GM12878 (cell line): Measurements from ENCODE around the gene BBS9. TPM values are rescaled to one million over a fixed set of nuclear protein-coding genes. Genes with fewer than 3 reads are reported as not detected.

ENCODE experiments used
- ATAC-seq: fragments of 200-7000 bp; cut with Tn5 transposase; 3 replicates; pipeline ENCODE4 v1.9.1; 2020; ENCODE audit warnings: mild to moderate bottlenecking, moderate library complexity
- BruUV-seq: library from RNA; stranded (reverse); fragments of 400-500 nt; replicated peaks from 2 replicates; lab custom pipeline; 2021; lab: Mats Ljungman, UMichigan
- CTCF ChIA-PET: fragments of 300-600 bp; sonication (Branson Sonifier 250); formaldehyde crosslinking; extraction: SDS; loops from one replicate; lab custom pipeline; 2021; ENCODE audit warnings: inconsistent platforms; lab: Yijun Ruan, JAX
- POLR2A ChIA-PET: fragments of 350-600 bp; formaldehyde crosslinking; extraction: SDS; loops from one replicate; lab custom pipeline; 2021; ENCODE audit warnings: inconsistent platforms; lab: Charles Lee
- RAD21 ChIA-PET: fragments of 300-600 bp; sonication (Branson Sonifier 250); formaldehyde crosslinking; loops from one replicate; lab custom pipeline; 2023; ENCODE audit warnings: antibody characterized with exemption; ENCODE audit not compliant: unreplicated experiment; lab: Charles Lee
- SMC1A ChIA-PET: fragments of 300-600 bp; sonication (Branson Sonifier 250); formaldehyde crosslinking; loops from one replicate; lab custom pipeline; 2023; ENCODE audit not compliant: unreplicated experiment, uncharacterized antibody; lab: Charles Lee
- DNase-seq: peaks from one replicate; pipeline ENCODE4 v3.0.0-alpha.2; 2011; ENCODE audit warnings: low read depth, low spot score
- FAIRE-seq: peaks from 3 replicates; lab custom pipeline; 2011; peaks lifted over from hg19 to GRCh38; lab: Jason Lieb, UNC
- H2AFZ ChIP-seq: 2 replicates; pipeline ENCODE4 v1.6.0; 2011; ENCODE audit warnings: low read depth, low read length, control low read depth; ENCODE audit not compliant: control insufficient read depth
- H3K27ac ChIP-seq: 2 replicates; pipeline ENCODE4 v1.5.1; 2011; ENCODE audit warnings: control low read depth; ENCODE audit not compliant: control insufficient read depth, insufficient read depth
- H3K27me3 ChIP-seq, 2 experiments: replicated peaks in 1 of 2; 2 replicates each; pipeline versions ENCODE4 v1.6.0 to v1.6.1; 2011; ENCODE audit warnings: low read length in 1 of 2; ENCODE audit not compliant: control insufficient read depth in 2 of 2, insufficient read depth in 2 of 2
- H3K36me3 ChIP-seq, 2 experiments: 2 replicates each; pipeline ENCODE4 v1.5.1; 2011; ENCODE audit warnings: low read length in 1 of 2; ENCODE audit not compliant: control insufficient read depth in 2 of 2, insufficient read depth in 2 of 2
- H3K4me1 ChIP-seq: 2 replicates; pipeline ENCODE4 v1.6.1; 2011; ENCODE audit warnings: mild to moderate bottlenecking, low read length, moderate library complexity, mixed read lengths; ENCODE audit not compliant: control insufficient read depth, insufficient read depth
- H3K4me2 ChIP-seq: 2 replicates; pipeline ENCODE4 v1.6.0; 2011; ENCODE audit warnings: control low read depth; ENCODE audit not compliant: control insufficient read depth, insufficient read depth
- H3K4me3 ChIP-seq: fragments of 200-600 bp; sonication (generic); 2 replicates; pipeline ENCODE4 v1.5.1; 2016
- H3K79me2 ChIP-seq: 2 replicates; pipeline ENCODE4 v1.6.0; 2011; ENCODE audit warnings: low read length; ENCODE audit not compliant: control insufficient read depth, insufficient read depth
- H3K9ac ChIP-seq: 2 replicates; pipeline ENCODE4 v1.8.0; 2011; ENCODE audit warnings: low read length, control low read depth, mixed read lengths; ENCODE audit not compliant: control insufficient read depth, insufficient read depth
- H3K9me3 ChIP-seq: replicated peaks from 3 replicates; pipeline ENCODE4 v1.5.1; 2011; ENCODE audit warnings: mild to moderate bottlenecking, low read length; ENCODE audit not compliant: control insufficient read depth, insufficient read depth
- H4K20me1 ChIP-seq: 2 replicates; pipeline ENCODE4 v1.6.0; 2011; ENCODE audit not compliant: control insufficient read depth, insufficient read depth
- FOXM1 ChIP-seq: IDR thresholded peaks from 2 replicates; pipeline ENCODE4 v1.6.1; 2012; ENCODE audit warnings: low read depth, mild to moderate bottlenecking, inconsistent platforms, low read length, moderate library complexity
- MTA3 ChIP-seq: IDR thresholded peaks from 2 replicates; pipeline ENCODE4 v1.6.1; 2012; ENCODE audit warnings: low read length, inconsistent platforms, borderline replicate concordance
- MYC ChIP-seq: IDR thresholded peaks from 2 replicates; pipeline ENCODE4 v1.6.1; 2011; ENCODE audit warnings: mild to moderate bottlenecking, low read length, moderate library complexity, inconsistent platforms; ENCODE audit not compliant: insufficient read depth, insufficient replicate concordance, insufficient read length, severe bottlenecking
- RB1 ChIP-seq: fragments of 450-650 bp; formaldehyde crosslinking; IDR thresholded peaks from 2 replicates; pipeline ENCODE4 v1.6.1; 2017; ENCODE audit warnings: mild to moderate bottlenecking, borderline replicate concordance
- TAF1 ChIP-seq: IDR thresholded peaks from 2 replicates; pipeline ENCODE4 v1.6.1; 2011; ENCODE audit warnings: mild to moderate bottlenecking, low read depth, low read length, borderline replicate concordance
- WGBS: methylation state at CpG from one replicate; pipeline ENCODE4 v1.1.6; 2016; ENCODE audit warnings: low lambda C conversion rate; ENCODE audit not compliant: insufficient replicate concordance, insufficient coverage; ENCODE audit errors: missing lambda C conversion rate; 5-methylcytosine and 5-hydroxymethylcytosine counted together
- in situ Hi-C: fragments of 300-500 bp; cut with MboI; formaldehyde crosslinking; loops from 9 replicates; pipeline ENCODE4 v1.14.3; 2018; ENCODE audit warnings: mixed read lengths
- intact Hi-C: fragments of 100-400 bp; cut with micrococcal nuclease; formaldehyde crosslinking; loops from one replicate; pipeline ENCODE4 v1.14.2; 2022; ENCODE audit not compliant: unreplicated experiment
- polyA plus RNA-seq, 11 experiments: library from polyadenylated mRNA; depleted of rRNA in 4 of 11; unstranded in 6 of 11; stranded (reverse) in 5 of 11; fragments of >200 nt; fragmentation: Nextera tagmentation in 4 of 11; fragmentation: Illumina TruSeq in 1 of 11; extraction: Ambion mirVana in 4 of 11; extraction: Trizol in 1 of 11; gene quantifications; 1 replicate in 1 of 11; 2 replicates in 10 of 11; pipeline versions ENCODE4 v1.2.1 to v1.2.3, GENCODE V29; 2011 to 2016; ENCODE audit warnings: inconsistent platforms in 2 of 11, missing spikeins in 2 of 11, low read depth in 1 of 11
- total RNA-seq, 4 experiments: library from RNA; depleted of rRNA in 3 of 4; stranded (reverse); fragments of >200 nt in 3 of 4; fragmentation: Illumina TruSeq in 1 of 4; extraction: Trizol in 1 of 4; gene quantifications; 2 replicates each; pipeline versions ENCODE4 v1.2.1 to v1.2.3, GENCODE V29; 2013 to 2021
- TF ChIP-seq, protein P1 (sequence below): fragments of 450-650 bp; IDR thresholded peaks from 2 replicates; pipeline ENCODE4 v1.6.1; 2016; ENCODE audit warnings: mild to moderate bottlenecking
- TF ChIP-seq, protein P2 (sequence below): IDR thresholded peaks from 2 replicates; pipeline ENCODE4 v1.6.1; 2012; ENCODE audit warnings: low read depth, low read length, improper control_type of control experiment

The BBS9 gene
- total and polyA plus RNA-seq, 10 of the 15 experiments (the other 5 are each of a cell fraction or from before 2014, with no cell fraction given), result 1.2 to 5.6 (median 2.3) TPM

DNA sequence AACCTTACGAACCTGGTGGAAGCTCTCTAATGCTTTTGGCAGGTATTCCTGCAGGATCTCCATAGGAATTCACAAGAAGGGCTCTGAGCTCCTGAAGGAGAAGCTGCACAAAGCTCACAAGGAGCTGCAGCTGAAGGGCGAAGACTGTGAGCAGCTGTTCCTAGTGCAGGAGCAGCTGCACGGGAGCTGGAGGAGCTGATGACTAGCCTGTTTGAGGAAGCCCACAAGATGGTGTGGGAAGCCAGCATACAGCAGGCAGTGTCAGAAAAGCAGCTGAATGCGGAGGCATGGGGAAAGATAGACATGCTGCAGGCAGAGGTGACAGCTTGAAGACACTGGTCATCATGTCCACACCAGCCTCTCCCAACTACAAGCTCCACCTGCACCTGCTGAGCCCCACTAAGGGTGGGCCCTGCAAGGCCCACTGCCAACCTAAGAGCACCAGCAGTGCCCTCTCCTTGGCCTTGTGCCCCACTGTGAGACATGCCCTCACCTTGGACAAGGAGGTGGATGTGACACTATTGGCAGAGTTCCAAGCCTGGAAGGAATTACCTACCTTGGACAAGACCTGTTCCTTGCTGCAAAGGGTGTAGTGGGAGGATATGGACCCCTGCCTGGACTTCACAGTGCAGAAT, 250.6 kb downstream of the BBS9 start:
- 72% methylated on average over 4 of the region's 4 CpGs for WGBS
- intact Hi-C loops, result no loop called here
- DNase-seq (no peak), FAIRE-seq (no peak)
- in situ Hi-C loops, result no loop called here
- H3K27ac ChIP-seq, result no peak overlapping the region
- H3K9ac ChIP-seq, result no peak overlapping the region
- no peaks in the 10 kb centered on the region for H3K79me2 ChIP-seq
- H3K27me3 ChIP-seq, result no peaks in the 10 kb centered on the region
- H3K4me1 ChIP-seq, result no peaks in the 10 kb centered on the region
- H3K4me3 ChIP-seq, result no peak overlapping the region
- no peaks in the 10 kb centered on the region for H4K20me1 ChIP-seq
- CTCF ChIA-PET, result no interaction called here
- TF ChIP-seq, protein P1, sequence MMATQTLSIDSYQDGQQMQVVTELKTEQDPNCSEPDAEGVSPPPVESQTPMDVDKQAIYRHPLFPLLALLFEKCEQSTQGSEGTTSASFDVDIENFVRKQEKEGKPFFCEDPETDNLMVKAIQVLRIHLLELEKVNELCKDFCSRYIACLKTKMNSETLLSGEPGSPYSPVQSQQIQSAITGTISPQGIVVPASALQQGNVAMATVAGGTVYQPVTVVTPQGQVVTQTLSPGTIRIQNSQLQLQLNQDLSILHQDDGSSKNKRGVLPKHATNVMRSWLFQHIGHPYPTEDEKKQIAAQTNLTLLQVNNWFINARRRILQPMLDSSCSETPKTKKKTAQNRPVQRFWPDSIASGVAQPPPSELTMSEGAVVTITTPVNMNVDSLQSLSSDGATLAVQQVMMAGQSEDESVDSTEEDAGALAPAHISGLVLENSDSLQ, result no peak
- TF ChIP-seq TAF1, result no peak
- TF ChIP-seq, protein P2, sequence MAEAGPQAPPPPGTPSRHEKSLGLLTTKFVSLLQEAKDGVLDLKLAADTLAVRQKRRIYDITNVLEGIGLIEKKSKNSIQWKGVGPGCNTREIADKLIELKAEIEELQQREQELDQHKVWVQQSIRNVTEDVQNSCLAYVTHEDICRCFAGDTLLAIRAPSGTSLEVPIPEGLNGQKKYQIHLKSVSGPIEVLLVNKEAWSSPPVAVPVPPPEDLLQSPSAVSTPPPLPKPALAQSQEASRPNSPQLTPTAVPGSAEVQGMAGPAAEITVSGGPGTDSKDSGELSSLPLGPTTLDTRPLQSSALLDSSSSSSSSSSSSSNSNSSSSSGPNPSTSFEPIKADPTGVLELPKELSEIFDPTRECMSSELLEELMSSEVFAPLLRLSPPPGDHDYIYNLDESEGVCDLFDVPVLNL, result no peak
- TF ChIP-seq RB1, result no peak
- no peak for TF ChIP-seq FOXM1
- TF ChIP-seq MYC, result no peak
- TF ChIP-seq MTA3, result no peak
- TF ChIP-seq, all 136 proteins: peak for 0
- Histone ChIP-seq H3K9me3 (no peaks in the 10 kb centered on the region), H3K36me3 (no peaks in the 10 kb centered on the region), H2AFZ (no peak overlapping the region), H3K4me2 (no peak overlapping the region)
- no TSS peak for BruUV-seq
- ATAC-seq, result no peak
- POLR2A ChIA-PET, result no interaction called here
- RAD21 ChIA-PET, result no interaction called here
- SMC1A ChIA-PET, result interaction anchor here (1.8 kb wide), 2 partner anchors 12 to 481 kb away, joined by 3 to 7 read pairs; no protein-coding TSS in a partner anchor
